ENCODE results near the gene SLC6A13. TPM values are rescaled to one million over a fixed set of nuclear protein-coding genes. Genes with fewer than 3 reads are reported as not detected.

SLC6A13 gene
- total RNA-seq, 4 donors from 2014 or later: 0.80 to 4.9 (median 1.7) TPM; not detected in 1

DNA sequence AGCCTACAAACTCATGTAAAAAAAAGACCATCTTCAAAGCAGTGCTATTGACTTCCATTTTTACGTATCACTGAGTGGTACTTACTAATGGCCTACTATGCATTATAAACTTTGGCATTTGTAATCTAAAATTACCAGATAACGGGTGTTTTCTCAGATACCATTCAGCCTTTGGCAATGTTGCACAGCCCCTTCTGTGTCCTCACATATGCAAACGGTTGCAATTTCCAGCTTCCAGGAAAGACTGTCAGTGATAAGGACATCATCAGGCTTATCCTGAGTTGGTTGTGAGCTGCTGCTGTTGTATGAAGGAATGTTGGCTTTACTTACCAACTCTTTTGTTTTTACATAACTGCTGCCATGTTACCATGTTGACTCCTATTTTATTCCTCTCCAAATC lies 1.6 kb upstream of the SLC6A13 start:
- H3K27ac ChIP-seq: no peak overlapping the region
- no peaks in the 10 kb centered on the region for H3K27me3 ChIP-seq
- H3K4me1 ChIP-seq: no peaks in the 10 kb centered on the region
- H3K36me3 ChIP-seq: no peaks in the 10 kb centered on the region
- H3K4me3 ChIP-seq: no peak overlapping the region
- TF ChIP-seq, protein P1, sequence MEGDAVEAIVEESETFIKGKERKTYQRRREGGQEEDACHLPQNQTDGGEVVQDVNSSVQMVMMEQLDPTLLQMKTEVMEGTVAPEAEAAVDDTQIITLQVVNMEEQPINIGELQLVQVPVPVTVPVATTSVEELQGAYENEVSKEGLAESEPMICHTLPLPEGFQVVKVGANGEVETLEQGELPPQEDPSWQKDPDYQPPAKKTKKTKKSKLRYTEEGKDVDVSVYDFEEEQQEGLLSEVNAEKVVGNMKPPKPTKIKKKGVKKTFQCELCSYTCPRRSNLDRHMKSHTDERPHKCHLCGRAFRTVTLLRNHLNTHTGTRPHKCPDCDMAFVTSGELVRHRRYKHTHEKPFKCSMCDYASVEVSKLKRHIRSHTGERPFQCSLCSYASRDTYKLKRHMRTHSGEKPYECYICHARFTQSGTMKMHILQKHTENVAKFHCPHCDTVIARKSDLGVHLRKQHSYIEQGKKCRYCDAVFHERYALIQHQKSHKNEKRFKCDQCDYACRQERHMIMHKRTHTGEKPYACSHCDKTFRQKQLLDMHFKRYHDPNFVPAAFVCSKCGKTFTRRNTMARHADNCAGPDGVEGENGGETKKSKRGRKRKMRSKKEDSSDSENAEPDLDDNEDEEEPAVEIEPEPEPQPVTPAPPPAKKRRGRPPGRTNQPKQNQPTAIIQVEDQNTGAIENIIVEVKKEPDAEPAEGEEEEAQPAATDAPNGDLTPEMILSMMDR (IDR thresholded peaks at IDR 0.05): no peak
- no peak for TF ChIP-seq POLR2A (IDR thresholded peaks at IDR 0.05)
- no peaks in the 10 kb centered on the region for H3K9me3 ChIP-seq
- no peak for DNase-seq

DNA sequence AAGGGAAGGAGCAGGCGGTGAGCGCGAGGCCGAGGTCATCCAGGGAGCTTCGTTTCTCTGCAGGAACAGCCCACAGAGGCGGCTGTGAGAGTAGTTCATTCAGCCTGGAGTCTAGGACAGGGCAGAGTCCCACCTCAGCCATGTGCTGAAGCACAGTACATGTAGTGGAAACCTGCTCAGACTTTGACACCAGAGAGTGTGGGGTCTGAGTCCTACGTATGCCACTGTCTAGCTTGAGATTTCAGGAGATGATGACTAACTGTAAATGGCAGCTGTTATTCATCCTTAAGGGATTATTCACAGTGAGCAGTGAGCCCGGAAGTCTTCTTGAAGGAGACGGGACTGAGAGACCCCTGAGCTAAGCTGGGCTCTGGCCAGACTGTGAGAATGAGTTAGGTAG lies 938 bp upstream of the SLC6A13 start:
- H3K4me1 ChIP-seq: no peaks in the 10 kb centered on the region
- TF ChIP-seq, protein P1 (IDR thresholded peaks at IDR 0.05): no peak
- TF ChIP-seq POLR2A (IDR thresholded peaks at IDR 0.05): no peak
- no peak for DNase-seq
- H3K36me3 ChIP-seq: no peaks in the 10 kb centered on the region
- no peak overlapping the region for H3K27ac ChIP-seq
- H3K27me3 ChIP-seq: no peaks in the 10 kb centered on the region
- no peaks in the 10 kb centered on the region for H3K9me3 ChIP-seq
- no peak overlapping the region for H3K4me3 ChIP-seq

DNA sequence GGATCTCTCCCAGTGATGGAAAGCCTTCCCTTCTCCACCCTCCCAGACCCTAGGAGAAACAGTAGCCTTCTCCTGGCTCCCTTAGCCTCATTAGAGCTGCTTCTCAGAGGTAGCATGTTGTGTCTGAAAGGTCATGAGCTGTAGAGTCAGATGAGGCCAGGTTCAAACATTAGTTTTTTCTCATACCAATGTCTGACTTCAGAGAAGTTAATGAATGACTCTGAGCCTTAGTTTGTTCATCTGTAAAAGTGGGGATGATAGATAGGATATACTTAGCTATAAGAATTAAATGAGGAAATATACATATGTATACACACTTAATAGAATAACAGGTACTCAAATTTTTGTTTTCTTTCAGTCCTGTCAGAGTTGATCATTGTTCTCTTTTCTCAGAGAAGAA lies 523 bp downstream of the SLC6A13 start:
- Histone ChIP-seq H3K36me3 (no peaks in the 10 kb centered on the region), H3K4me3 (no peak overlapping the region), H3K9me3 (no peaks in the 10 kb centered on the region), H3K27me3 (no peaks in the 10 kb centered on the region), H3K27ac (no peak overlapping the region), H3K4me1 (no peaks in the 10 kb centered on the region)
- no peak for DNase-seq
- TF ChIP-seq, protein P1 (IDR thresholded peaks at IDR 0.05): no peak
- no peak for TF ChIP-seq POLR2A (IDR thresholded peaks at IDR 0.05)

DNA sequence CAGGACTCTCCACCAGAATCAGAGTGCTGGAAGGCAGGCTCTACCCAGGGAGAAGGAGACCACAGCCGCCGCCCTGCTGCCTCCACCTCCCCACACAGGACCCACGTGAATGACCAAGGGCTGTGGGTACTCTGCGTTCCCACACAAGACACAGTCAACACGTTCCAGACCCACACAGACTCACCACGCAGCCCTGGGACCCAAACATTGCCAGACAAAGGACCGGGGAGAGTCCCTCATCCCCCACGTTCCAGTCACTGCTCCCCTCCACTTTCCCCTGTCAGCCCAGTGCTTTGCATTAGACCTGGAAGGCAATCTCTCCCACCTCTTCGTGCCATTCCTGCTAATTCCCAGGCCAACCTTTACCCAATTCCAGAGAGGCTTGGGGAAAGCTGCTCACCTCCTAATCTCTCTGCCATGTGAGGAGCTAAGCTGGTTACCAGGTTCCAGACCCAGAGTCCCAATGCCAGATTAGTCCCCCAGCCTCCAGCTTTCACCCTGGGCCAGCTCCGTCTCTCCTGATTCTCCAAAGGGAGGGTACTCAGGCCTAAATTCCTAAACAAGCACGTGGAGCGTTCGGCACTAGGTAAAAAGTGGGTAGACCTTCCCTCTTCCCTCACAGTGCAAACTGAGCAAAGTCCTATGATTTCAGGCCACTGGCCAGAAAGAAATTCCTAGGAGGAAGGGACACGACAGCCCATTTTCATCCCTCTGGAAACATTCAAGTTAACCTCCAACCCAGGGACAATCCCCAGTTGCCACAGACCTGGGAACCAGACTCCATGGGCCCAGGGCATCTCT lies 4.9 kb downstream of the SLC6A13 start:
- DNase-seq: no peak
- Histone ChIP-seq H3K27ac (no peak overlapping the region), H3K4me3 (no peak overlapping the region), H3K27me3 (no peaks in the 10 kb centered on the region), H3K9me3 (no peaks in the 10 kb centered on the region), H3K36me3 (no peaks in the 10 kb centered on the region), H3K4me1 (no peaks in the 10 kb centered on the region)
- TF ChIP-seq, protein P1 (IDR thresholded peaks at IDR 0.05): no peak
- TF ChIP-seq POLR2A (IDR thresholded peaks at IDR 0.05): no peak

DNA sequence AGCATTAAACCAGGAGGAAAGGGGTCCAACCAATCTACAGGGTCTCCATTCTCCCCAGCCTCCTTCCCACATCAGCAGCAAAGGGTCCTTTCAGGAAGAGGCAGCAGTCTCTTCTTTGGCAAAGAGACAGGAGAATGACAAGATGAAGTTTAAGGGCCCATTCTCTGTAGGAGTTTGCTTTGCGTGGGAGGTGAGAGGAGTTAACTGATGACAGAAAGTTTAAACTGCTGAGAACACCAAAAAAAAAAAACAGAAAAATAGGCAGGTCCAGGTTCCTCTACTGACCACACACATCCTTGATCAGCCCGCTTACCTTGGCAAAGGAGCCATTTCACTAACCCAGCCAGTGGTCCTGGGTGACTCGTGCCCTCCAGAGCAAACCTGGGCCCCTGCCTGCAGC lies 5.7 kb downstream of the SLC6A13 start:
- no peaks in the 10 kb centered on the region for H3K9me3 ChIP-seq
- H3K4me3 ChIP-seq: no peak overlapping the region
- no peaks in the 10 kb centered on the region for H3K36me3 ChIP-seq
- no peak for DNase-seq
- TF ChIP-seq, protein P1 (IDR thresholded peaks at IDR 0.05): no peak
- TF ChIP-seq POLR2A (IDR thresholded peaks at IDR 0.05): no peak
- no peaks in the 10 kb centered on the region for H3K27me3 ChIP-seq
- H3K27ac ChIP-seq: no peak overlapping the region
- no peaks in the 10 kb centered on the region for H3K4me1 ChIP-seq

Data from Peyer's patch (tissue), 4 donors.